ENCODE results near the gene CNTN1. TPM values are rescaled to one million over a fixed set of nuclear protein-coding genes. Genes with fewer than 3 reads are reported as not detected.

Gene CNTN1
- total RNA-seq, 1 donor, result 0.36 TPM

DNA sequence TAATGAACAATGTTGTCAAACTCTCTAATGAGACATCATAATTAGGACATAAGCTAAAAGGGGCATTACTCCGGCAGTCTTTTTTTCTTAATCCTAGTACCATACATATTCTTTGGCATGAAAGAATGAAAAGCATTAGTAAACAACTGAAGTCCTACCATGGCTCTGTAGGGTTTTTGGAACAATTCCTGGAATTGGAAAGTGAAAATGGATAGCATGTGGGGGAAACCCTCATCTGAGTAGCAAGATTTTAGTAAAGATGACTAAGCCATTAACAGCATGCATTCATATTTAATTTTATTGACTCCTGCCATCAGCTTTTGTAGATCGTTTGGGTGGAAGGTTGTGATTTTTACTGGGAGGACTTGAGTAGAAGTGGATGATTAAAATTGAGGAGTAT, 279.7 kb downstream of the CNTN1 start:
- Histone ChIP-seq H3K27ac (ENCODE audit: low read depth, low read length) (no peak overlapping the region), H2AFZ (ENCODE audit: low read length) (no peak overlapping the region), H3K79me2 (ENCODE audit: insufficient read depth, low read length) (no peaks in the 10 kb centered on the region), H4K20me1 (ENCODE audit: insufficient read depth, low read length) (no peaks in the 10 kb centered on the region), H3K9me3 (ENCODE audit: low read depth, low read length) (no peaks in the 10 kb centered on the region), H3K4me1 (ENCODE audit: insufficient read depth, low read length) (no peaks in the 10 kb centered on the region), H3K36me3 (ENCODE audit: insufficient read depth, low read length) (no peaks in the 10 kb centered on the region), H3K27me3 (ENCODE audit: insufficient read depth, low read length) (no peaks in the 10 kb centered on the region), H3K4me3 (ENCODE audit: insufficient read depth, low read length) (no peak overlapping the region), H3K4me2 (ENCODE audit: insufficient read depth, low read length) (no peak overlapping the region)
- no peak for DNase-seq (ENCODE audit: insufficient read length, low spot score, missing footprints)
- TF ChIP-seq, protein P1, sequence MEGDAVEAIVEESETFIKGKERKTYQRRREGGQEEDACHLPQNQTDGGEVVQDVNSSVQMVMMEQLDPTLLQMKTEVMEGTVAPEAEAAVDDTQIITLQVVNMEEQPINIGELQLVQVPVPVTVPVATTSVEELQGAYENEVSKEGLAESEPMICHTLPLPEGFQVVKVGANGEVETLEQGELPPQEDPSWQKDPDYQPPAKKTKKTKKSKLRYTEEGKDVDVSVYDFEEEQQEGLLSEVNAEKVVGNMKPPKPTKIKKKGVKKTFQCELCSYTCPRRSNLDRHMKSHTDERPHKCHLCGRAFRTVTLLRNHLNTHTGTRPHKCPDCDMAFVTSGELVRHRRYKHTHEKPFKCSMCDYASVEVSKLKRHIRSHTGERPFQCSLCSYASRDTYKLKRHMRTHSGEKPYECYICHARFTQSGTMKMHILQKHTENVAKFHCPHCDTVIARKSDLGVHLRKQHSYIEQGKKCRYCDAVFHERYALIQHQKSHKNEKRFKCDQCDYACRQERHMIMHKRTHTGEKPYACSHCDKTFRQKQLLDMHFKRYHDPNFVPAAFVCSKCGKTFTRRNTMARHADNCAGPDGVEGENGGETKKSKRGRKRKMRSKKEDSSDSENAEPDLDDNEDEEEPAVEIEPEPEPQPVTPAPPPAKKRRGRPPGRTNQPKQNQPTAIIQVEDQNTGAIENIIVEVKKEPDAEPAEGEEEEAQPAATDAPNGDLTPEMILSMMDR (IDR thresholded peaks at IDR 0.05; ENCODE audit: extremely low read depth, low read depth, low read length), result no peak

DNA sequence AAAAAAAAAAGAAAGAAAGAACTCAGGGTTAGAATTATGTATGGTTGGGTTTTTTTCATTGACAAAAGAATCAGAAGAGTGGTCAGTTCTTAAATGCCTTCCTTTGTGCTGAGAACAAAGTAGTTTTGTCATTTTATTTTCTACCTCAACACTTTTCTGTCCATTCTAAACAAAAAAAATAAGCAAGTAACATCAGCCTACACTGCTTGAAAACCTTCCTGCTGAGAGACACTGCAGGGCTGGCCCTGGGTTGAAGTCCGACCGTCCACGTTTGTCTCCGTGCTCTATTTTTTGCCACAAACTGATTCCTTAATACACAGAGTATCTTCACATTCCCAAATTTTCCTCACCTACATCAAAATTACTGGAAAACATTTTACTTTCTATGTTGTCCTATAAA, 284.3 kb downstream of the CNTN1 start:
- no peak for DNase-seq (ENCODE audit: insufficient read length, low spot score, missing footprints)
- Histone ChIP-seq H3K4me2 (ENCODE audit: insufficient read depth, low read length) (no peak overlapping the region), H3K4me1 (ENCODE audit: insufficient read depth, low read length) (no peaks in the 10 kb centered on the region), H3K4me3 (ENCODE audit: insufficient read depth, low read length) (no peak overlapping the region), H4K20me1 (ENCODE audit: insufficient read depth, low read length) (no peaks in the 10 kb centered on the region), H3K27me3 (ENCODE audit: insufficient read depth, low read length) (no peaks in the 10 kb centered on the region), H3K9me3 (ENCODE audit: low read depth, low read length) (no peaks in the 10 kb centered on the region), H3K27ac (ENCODE audit: low read depth, low read length) (no peak overlapping the region), H3K79me2 (ENCODE audit: insufficient read depth, low read length) (no peaks in the 10 kb centered on the region), H2AFZ (ENCODE audit: low read length) (no peak overlapping the region), H3K36me3 (ENCODE audit: insufficient read depth, low read length) (no peaks in the 10 kb centered on the region)
- TF ChIP-seq, protein P1 (IDR thresholded peaks at IDR 0.05; ENCODE audit: extremely low read depth, low read depth, low read length), result no peak

DNA sequence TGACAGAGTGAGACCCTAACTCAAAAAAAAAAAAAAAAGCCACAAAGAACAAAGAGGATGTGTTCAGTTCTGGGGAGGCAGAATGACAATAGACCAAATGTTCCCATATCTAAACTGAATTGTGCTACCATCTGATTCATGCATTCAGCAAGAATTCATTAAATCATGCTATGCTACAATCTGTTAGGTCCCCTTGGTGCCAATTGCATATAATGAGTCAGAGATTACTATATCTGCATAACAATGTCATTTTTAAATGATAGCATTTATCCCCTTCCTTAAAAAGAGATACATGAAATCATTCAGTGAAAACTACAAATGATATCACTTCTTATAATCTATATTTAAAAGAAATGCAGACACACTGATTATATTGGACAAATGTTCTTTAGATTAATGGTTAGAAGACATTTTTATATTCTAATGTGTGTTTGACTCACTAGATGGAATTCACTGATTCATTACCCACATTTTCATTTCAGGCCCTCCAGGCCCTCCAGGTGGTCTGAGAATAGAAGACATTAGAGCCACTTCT, 288.3 kb downstream of the CNTN1 start:
- Histone ChIP-seq H3K27me3 (ENCODE audit: insufficient read depth, low read length) (no peaks in the 10 kb centered on the region), H2AFZ (ENCODE audit: low read length) (no peak overlapping the region), H3K36me3 (ENCODE audit: insufficient read depth, low read length) (no peaks in the 10 kb centered on the region), H4K20me1 (ENCODE audit: insufficient read depth, low read length) (no peaks in the 10 kb centered on the region), H3K4me1 (ENCODE audit: insufficient read depth, low read length) (no peaks in the 10 kb centered on the region), H3K4me2 (ENCODE audit: insufficient read depth, low read length) (no peak overlapping the region), H3K9me3 (ENCODE audit: low read depth, low read length) (no peaks in the 10 kb centered on the region), H3K27ac (ENCODE audit: low read depth, low read length) (no peak overlapping the region), H3K79me2 (ENCODE audit: insufficient read depth, low read length) (no peaks in the 10 kb centered on the region), H3K4me3 (ENCODE audit: insufficient read depth, low read length) (no peak overlapping the region)
- no peak for DNase-seq (ENCODE audit: insufficient read length, low spot score, missing footprints)
- TF ChIP-seq, protein P1 (IDR thresholded peaks at IDR 0.05; ENCODE audit: extremely low read depth, low read depth, low read length), result no peak

DNA sequence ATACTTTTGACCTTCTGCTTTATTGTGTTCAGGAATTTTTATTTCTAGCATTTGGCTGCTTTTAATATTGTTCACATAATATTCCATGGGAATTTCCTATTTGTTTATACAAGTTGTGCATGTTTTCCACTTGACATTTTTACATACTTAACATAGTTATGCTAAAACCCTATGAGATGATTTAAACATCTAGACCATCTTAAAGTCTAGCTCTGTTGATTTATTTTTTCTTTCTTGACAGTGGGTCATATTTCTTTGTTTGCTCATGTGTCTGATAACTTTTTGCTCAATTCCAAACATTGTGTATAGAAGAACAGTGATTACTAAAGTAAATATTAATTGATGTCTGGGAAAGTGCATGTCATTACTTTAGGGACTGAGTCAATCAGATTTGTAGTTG, 293.8 kb downstream of the CNTN1 start:
- DNase-seq (ENCODE audit: insufficient read length, low spot score, missing footprints), result no peak
- H3K4me2 ChIP-seq (ENCODE audit: insufficient read depth, low read length), result no peak overlapping the region
- H3K4me3 ChIP-seq (ENCODE audit: insufficient read depth, low read length), result no peak overlapping the region
- H4K20me1 ChIP-seq (ENCODE audit: insufficient read depth, low read length), result no peaks in the 10 kb centered on the region
- H3K79me2 ChIP-seq (ENCODE audit: insufficient read depth, low read length), result no peaks in the 10 kb centered on the region
- no peak overlapping the region for H2AFZ ChIP-seq (ENCODE audit: low read length)
- H3K27ac ChIP-seq (ENCODE audit: low read depth, low read length), result no peak overlapping the region
- no peaks in the 10 kb centered on the region for H3K36me3 ChIP-seq (ENCODE audit: insufficient read depth, low read length)
- H3K9me3 ChIP-seq (ENCODE audit: low read depth, low read length), result no peaks in the 10 kb centered on the region
- TF ChIP-seq, protein P1 (IDR thresholded peaks at IDR 0.05; ENCODE audit: extremely low read depth, low read depth, low read length), result no peak
- no peaks in the 10 kb centered on the region for H3K4me1 ChIP-seq (ENCODE audit: insufficient read depth, low read length)
- no peaks in the 10 kb centered on the region for H3K27me3 ChIP-seq (ENCODE audit: insufficient read depth, low read length)
